GM12878 (cell line): ENCODE results near the gene CELF2. TPM values are rescaled to one million over a fixed set of nuclear protein-coding genes. Genes with fewer than 3 reads are reported as not detected.

Source experiments
- CBX5 ChIP-seq: sonication (generic); IDR thresholded peaks from 2 replicates; pipeline ENCODE4 v1.6.1; 2016; ENCODE audit warnings: low read depth, moderate library complexity, mild to moderate bottlenecking, inconsistent platforms
- EED ChIP-seq: sonication (generic); IDR thresholded peaks from 2 replicates; pipeline ENCODE4 v1.6.1; 2016; ENCODE audit warnings: antibody characterized with exemption, low read depth
- IRF4 ChIP-seq: IDR thresholded peaks from 2 replicates; pipeline ENCODE4 v1.6.1; 2011; ENCODE audit warnings: low read depth, low read length
- NBN ChIP-seq: fragments of 450-650 bp; IDR thresholded peaks from 2 replicates; pipeline ENCODE4 v1.6.1; 2016
- NFIC ChIP-seq: IDR thresholded peaks from 2 replicates; pipeline ENCODE4 v1.6.1; 2012; ENCODE audit warnings: low read depth, mild to moderate bottlenecking, inconsistent platforms, low read length, moderate library complexity
- NR2C2 ChIP-seq: IDR thresholded peaks from 2 replicates; pipeline ENCODE4 v1.6.1; 2011; ENCODE audit warnings: borderline replicate concordance, low read depth; ENCODE audit not compliant: control insufficient read depth, insufficient read length
- RAD21 ChIP-seq: IDR thresholded peaks from 2 replicates; pipeline ENCODE4 v1.6.1; 2011; ENCODE audit warnings: mild to moderate bottlenecking, low read depth, low read length, moderate library complexity; ENCODE audit not compliant: insufficient read depth
- RELB ChIP-seq: fragments of 450-650 bp; IDR thresholded peaks from 2 replicates; pipeline ENCODE4 v1.6.1; 2017; ENCODE audit warnings: low read depth, mild to moderate bottlenecking, moderate library complexity
- SP1 ChIP-seq: IDR thresholded peaks from one replicate; pipeline ENCODE4 v1.6.1; 2011; ENCODE audit warnings: low read depth, low read length
- SRF ChIP-seq, 2 experiments: IDR thresholded peaks; 2 replicates each; pipeline ENCODE4 v1.6.1; 2011; ENCODE audit warnings: low read depth in 2 of 2, low read length in 2 of 2, mild to moderate bottlenecking in 1 of 2, moderate library complexity in 1 of 2
- TCF12 ChIP-seq: IDR thresholded peaks from 2 replicates; pipeline ENCODE4 v1.6.1; 2011; ENCODE audit warnings: low read depth, mild to moderate bottlenecking, low read length
- TCF7 ChIP-seq: IDR thresholded peaks from 2 replicates; pipeline ENCODE4 v1.6.1; 2014; ENCODE audit warnings: antibody characterized with exemption, borderline replicate concordance
- ZNF217 ChIP-seq: fragments of 450-650 bp; IDR thresholded peaks from 2 replicates; pipeline ENCODE4 v1.6.1; 2017; ENCODE audit warnings: antibody characterized with exemption, mild to moderate bottlenecking
- ZNF687 ChIP-seq: fragments of 450-650 bp; IDR thresholded peaks from 2 replicates; pipeline ENCODE4 v1.6.1; 2017; ENCODE audit warnings: mild to moderate bottlenecking, moderate library complexity
- polyA plus RNA-seq, 11 experiments: library from polyadenylated mRNA; depleted of rRNA in 4 of 11; unstranded in 6 of 11; stranded (reverse) in 5 of 11; fragments of >200 nt; fragmentation: Nextera tagmentation in 4 of 11; fragmentation: Illumina TruSeq in 1 of 11; extraction: Ambion mirVana in 4 of 11; extraction: Trizol in 1 of 11; gene quantifications; 1 replicate in 1 of 11; 2 replicates in 10 of 11; pipeline versions ENCODE4 v1.2.1 to v1.2.3, GENCODE V29; 2011 to 2016; ENCODE audit warnings: inconsistent platforms in 2 of 11, missing spikeins in 2 of 11, low read depth in 1 of 11
- total RNA-seq, 4 experiments: library from RNA; depleted of rRNA in 3 of 4; stranded (reverse); fragments of >200 nt in 3 of 4; fragmentation: Illumina TruSeq in 1 of 4; extraction: Trizol in 1 of 4; gene quantifications; 2 replicates each; pipeline versions ENCODE4 v1.2.1 to v1.2.3, GENCODE V29; 2013 to 2021
- TF ChIP-seq, protein P1 (sequence below): IDR thresholded peaks from 2 replicates; pipeline ENCODE4 v1.6.1; 2012; ENCODE audit warnings: improper control_type of control experiment, low read depth, low read length; ENCODE audit not compliant: insufficient replicate concordance
- TF ChIP-seq, protein P2 (sequence below): fragments of 450-650 bp; IDR thresholded peaks from 2 replicates; pipeline ENCODE4 v1.6.1; 2018; ENCODE audit warnings: mild to moderate bottlenecking, low read depth, moderate library complexity; ENCODE audit not compliant: partially characterized antibody

The CELF2 gene
- total and polyA plus RNA-seq, 10 of the 15 experiments (the other 5 are each of a cell fraction or from before 2014, with no cell fraction given), result 20.8 to 129 (median 86.3) TPM

DNA sequence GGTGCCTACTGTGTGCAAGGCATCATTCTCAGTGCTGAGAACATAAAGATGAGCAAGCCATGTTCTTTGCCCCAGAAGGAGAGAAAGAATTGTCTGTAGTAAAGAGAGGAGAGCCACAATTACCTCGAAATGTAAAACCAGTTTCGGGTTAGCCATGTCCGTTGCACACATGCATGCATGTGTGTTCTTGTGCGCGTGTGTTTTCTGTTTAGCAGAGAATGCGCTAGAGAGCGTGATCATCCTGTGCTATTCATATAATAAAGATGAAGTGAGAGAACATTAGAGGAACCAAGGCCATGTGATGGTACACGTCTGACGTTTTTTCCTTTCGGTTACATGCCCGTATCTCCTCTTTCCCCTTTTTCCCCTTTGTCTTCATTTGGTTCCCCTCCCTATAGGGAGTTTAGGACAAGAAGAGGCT lies 158.2 kb downstream of the CELF2 start (continued):
- TF ChIP-seq RAD21 (peak; percentile 60), SRF (IDR thresholded peaks at IDR 0.05; ENCODE audit: low read depth in 2 of 2, low read length in 2 of 2) (no peak), RELB (peak; percentile 93), NFIC (no peak), NBN (peak; percentile 27; the same call in 1 of the 2 replicates), NR2C2 (no peak), TCF7 (0 out of 2 replicates have a peak, but pooled peaks have one; percentile 10), IRF4 (peak; percentile 80; the same call in 1 of the 2 replicates), ZNF217 (0 out of 2 replicates have a peak, but pooled peaks have one; percentile 43), EED (peak; percentile 89), ZNF687 (peak; percentile 96), CBX5 (no peak), SP1 (peak; percentile 21), TCF12 (no peak)
- TF ChIP-seq, protein P1, sequence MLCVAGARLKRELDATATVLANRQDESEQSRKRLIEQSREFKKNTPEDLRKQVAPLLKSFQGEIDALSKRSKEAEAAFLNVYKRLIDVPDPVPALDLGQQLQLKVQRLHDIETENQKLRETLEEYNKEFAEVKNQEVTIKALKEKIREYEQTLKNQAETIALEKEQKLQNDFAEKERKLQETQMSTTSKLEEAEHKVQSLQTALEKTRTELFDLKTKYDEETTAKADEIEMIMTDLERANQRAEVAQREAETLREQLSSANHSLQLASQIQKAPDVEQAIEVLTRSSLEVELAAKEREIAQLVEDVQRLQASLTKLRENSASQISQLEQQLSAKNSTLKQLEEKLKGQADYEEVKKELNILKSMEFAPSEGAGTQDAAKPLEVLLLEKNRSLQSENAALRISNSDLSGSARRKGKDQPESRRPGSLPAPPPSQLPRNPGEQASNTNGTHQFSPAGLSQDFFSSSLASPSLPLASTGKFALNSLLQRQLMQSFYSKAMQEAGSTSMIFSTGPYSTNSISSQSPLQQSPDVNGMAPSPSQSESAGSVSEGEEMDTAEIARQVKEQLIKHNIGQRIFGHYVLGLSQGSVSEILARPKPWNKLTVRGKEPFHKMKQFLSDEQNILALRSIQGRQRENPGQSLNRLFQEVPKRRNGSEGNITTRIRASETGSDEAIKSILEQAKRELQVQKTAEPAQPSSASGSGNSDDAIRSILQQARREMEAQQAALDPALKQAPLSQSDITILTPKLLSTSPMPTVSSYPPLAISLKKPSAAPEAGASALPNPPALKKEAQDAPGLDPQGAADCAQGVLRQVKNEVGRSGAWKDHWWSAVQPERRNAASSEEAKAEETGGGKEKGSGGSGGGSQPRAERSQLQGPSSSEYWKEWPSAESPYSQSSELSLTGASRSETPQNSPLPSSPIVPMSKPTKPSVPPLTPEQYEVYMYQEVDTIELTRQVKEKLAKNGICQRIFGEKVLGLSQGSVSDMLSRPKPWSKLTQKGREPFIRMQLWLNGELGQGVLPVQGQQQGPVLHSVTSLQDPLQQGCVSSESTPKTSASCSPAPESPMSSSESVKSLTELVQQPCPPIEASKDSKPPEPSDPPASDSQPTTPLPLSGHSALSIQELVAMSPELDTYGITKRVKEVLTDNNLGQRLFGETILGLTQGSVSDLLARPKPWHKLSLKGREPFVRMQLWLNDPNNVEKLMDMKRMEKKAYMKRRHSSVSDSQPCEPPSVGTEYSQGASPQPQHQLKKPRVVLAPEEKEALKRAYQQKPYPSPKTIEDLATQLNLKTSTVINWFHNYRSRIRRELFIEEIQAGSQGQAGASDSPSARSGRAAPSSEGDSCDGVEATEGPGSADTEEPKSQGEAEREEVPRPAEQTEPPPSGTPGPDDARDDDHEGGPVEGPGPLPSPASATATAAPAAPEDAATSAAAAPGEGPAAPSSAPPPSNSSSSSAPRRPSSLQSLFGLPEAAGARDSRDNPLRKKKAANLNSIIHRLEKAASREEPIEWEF, result no peak
- TF ChIP-seq, protein P2, sequence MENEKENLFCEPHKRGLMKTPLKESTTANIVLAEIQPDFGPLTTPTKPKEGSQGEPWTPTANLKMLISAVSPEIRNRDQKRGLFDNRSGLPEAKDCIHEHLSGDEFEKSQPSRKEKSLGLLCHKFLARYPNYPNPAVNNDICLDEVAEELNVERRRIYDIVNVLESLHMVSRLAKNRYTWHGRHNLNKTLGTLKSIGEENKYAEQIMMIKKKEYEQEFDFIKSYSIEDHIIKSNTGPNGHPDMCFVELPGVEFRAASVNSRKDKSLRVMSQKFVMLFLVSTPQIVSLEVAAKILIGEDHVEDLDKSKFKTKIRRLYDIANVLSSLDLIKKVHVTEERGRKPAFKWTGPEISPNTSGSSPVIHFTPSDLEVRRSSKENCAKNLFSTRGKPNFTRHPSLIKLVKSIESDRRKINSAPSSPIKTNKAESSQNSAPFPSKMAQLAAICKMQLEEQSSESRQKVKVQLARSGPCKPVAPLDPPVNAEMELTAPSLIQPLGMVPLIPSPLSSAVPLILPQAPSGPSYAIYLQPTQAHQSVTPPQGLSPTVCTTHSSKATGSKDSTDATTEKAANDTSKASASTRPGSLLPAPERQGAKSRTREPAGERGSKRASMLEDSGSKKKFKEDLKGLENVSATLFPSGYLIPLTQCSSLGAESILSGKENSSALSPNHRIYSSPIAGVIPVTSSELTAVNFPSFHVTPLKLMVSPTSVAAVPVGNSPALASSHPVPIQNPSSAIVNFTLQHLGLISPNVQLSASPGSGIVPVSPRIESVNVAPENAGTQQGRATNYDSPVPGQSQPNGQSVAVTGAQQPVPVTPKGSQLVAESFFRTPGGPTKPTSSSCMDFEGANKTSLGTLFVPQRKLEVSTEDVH, result no peak
